K562 (cell line): ENCODE data around the gene LGALS3BP. TPM values are rescaled to one million over a fixed set of nuclear protein-coding genes. Genes with fewer than 3 reads are reported as not detected.

Experiments used
- CAMTA2 ChIP-seq: fragments of 250-450 bp; sonication (Bioruptor Pico); conservative IDR thresholded peaks from 2 replicates; pipeline ENCODE4 v1.5.1; 2022
- EP400 ChIP-seq: fragments of 450-650 bp; IDR thresholded peaks from 2 replicates; pipeline ENCODE4 v1.6.1; 2017; ENCODE audit warnings: antibody characterized with exemption, mild to moderate bottlenecking, moderate library complexity
- ESRRA ChIP-seq: fragments of 450-650 bp; IDR thresholded peaks from 2 replicates; pipeline ENCODE4 v1.6.1; 2014; ENCODE audit warnings: low read depth, mild to moderate bottlenecking, moderate library complexity, borderline replicate concordance
- KDM1A ChIP-seq, 2 experiments: fragments of 450-650 bp; IDR thresholded peaks; 2 replicates each; pipeline ENCODE4 v1.6.1; 2016; ENCODE audit warnings: mild to moderate bottlenecking in 2 of 2
- MTA1 ChIP-seq: fragments of 450-650 bp; IDR thresholded peaks from 2 replicates; pipeline ENCODE4 v1.6.1; 2017; ENCODE audit warnings: borderline replicate concordance
- NFIC ChIP-seq: fragments of 450-650 bp; IDR thresholded peaks from 2 replicates; pipeline ENCODE4 v1.6.1; 2017; ENCODE audit warnings: mild to moderate bottlenecking, inconsistent platforms
- NRF1 ChIP-seq, 2 experiments: fragments of 450-650 bp; IDR thresholded peaks in 1 of 2; conservative IDR thresholded peaks in 1 of 2; 2 replicates each; pipeline ENCODE4 v1.6.1; 2014; ENCODE audit warnings: mild to moderate bottlenecking in 2 of 2
- PHF21A ChIP-seq: fragments of 450-650 bp; IDR thresholded peaks from 2 replicates; pipeline ENCODE4 v1.6.1; 2017; ENCODE audit warnings: low read depth, borderline replicate concordance
- POLR2G ChIP-seq: fragments of 200-400 bp; formaldehyde crosslinking; IDR thresholded peaks from 2 replicates; pipeline ENCODE4 v1.6.1; 2017; ENCODE audit warnings: low read depth, mild to moderate bottlenecking, antibody characterized with exemption, low read length, moderate library complexity
- RBM22 ChIP-seq: fragments of 200-400 bp; formaldehyde crosslinking; IDR thresholded peaks from 2 replicates; pipeline ENCODE4 v1.6.1; 2018; ENCODE audit warnings: low read length, low read depth; ENCODE audit not compliant: poor library complexity, severe bottlenecking
- SMARCA4 ChIP-seq: fragments of 450-650 bp; IDR thresholded peaks from 2 replicates; pipeline ENCODE4 v1.6.1; 2016
- ZNF311 ChIP-seq: fragments of 250-450 bp; sonication (Bioruptor Pico); IDR thresholded peaks from 2 replicates; pipeline ENCODE4 v1.4.0; 2020; ENCODE audit warnings: mild to moderate bottlenecking, moderate library complexity
- ZNF408 ChIP-seq: fragments of 250-450 bp; sonication (Bioruptor Pico); IDR thresholded peaks from 2 replicates; pipeline ENCODE4 v1.4.0; 2020; ENCODE audit warnings: low read depth, mild to moderate bottlenecking, moderate library complexity
- polyA plus RNA-seq, 8 experiments: library from polyadenylated mRNA; depleted of rRNA in 4 of 8; stranded (reverse) in 5 of 8; unstranded in 3 of 8; fragments of >200 nt; fragmentation: Nextera tagmentation in 2 of 8; fragmentation: Illumina TruSeq in 1 of 8; extraction: Ambion mirVana in 2 of 8; extraction: Trizol in 1 of 8; gene quantifications; 2 replicates each; pipeline versions ENCODE4 v1.2.1 to v1.2.3, GENCODE V29; 2011 to 2014; ENCODE audit warnings: inconsistent platforms in 1 of 8, missing spikeins in 1 of 8
- total RNA-seq, 7 experiments: library from RNA; depleted of rRNA in 6 of 7; stranded (reverse); fragments of >200 nt in 6 of 7; fragmentation: Illumina TruSeq in 2 of 7; extraction: Trizol in 2 of 7; gene quantifications; 2 replicates each; pipeline versions ENCODE4 v1.2.1 to v1.2.3, GENCODE V29; 2011 to 2021; ENCODE audit warnings: low replicate concordance in 1 of 7
- TF ChIP-seq, protein P1 (sequence below): fragments of 250-450 bp; sonication (Bioruptor Pico); IDR thresholded peaks from 2 replicates; pipeline ENCODE4 v1.4.0; 2020; ENCODE audit warnings: borderline replicate concordance
- TF ChIP-seq, protein P2 (sequence below): fragments of 450-650 bp; IDR thresholded peaks from 2 replicates; pipeline ENCODE4 v1.6.1; 2016; ENCODE audit warnings: low read depth
- TF ChIP-seq, protein P3 (sequence below): fragments of 450-650 bp; IDR thresholded peaks from 2 replicates; pipeline ENCODE4 v1.7.1; 2018; ENCODE audit warnings: mild to moderate bottlenecking, low read depth; ENCODE audit not compliant: partially characterized antibody

LGALS3BP gene
- total and polyA plus RNA-seq, 9 of the 15 experiments (the other 6 are each of a cell fraction or from before 2014, with no cell fraction given): 0.39 to 5.3 (median 3.2) TPM

DNA sequence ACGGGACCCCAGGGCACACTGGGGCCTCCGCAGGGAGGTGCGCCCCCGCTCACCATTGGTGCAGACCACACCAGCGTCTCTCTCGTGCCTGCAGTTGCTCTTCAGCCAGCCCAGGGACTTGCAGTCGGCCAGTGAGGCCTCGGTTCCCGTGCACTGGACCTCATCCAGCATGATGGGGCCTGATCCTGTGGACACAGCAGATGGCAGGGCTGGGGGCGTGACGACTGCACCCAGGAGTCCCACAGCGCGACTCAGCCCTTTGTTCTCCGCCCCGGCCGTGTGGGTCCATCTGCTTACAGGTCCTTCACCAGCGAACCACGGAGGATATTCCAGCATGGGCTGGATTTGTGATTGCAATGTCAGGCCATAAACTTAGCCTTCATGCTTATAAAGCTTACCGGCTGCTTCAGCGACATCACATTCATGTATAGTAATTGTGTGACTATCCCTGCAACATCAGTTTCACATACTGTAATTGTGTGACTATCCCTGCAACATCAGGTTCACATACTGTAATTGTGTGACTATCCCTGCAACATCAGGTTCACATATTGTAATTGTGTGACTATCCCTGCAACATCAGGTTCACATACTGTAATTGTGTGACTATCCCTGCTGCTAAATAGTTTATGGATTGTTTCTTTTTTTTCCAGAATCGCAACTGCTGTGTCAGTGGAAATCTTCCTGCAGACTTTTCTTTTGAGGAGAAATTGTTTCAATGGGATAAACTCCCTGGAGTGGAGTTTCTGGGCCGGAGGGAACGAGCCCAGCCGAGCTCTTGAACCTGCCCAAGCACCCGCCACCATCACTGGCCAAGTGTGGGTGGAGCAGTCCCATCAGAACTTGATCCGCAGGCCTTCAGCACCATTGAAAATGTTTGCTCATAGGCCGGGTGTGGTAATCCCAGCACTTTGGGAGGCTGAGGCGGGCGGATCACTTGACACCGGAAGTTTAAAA lies 4.8 kb downstream of the LGALS3BP start (continued):
- TF ChIP-seq ESRRA (no peak), NRF1 (conservative IDR thresholded peaks at IDR 0.05 in 1 of 2, IDR thresholded peaks at IDR 0.05 in 1 of 2) (no peak), NFIC (no peak), ZNF408 (no peak), EP400 (no peak), CAMTA2 (CRISPR knock-in tag) (no peak), POLR2G (no peak), RBM22 (no peak), SMARCA4 (no peak), ZNF311 (CRISPR knock-in tag) (no peak), PHF21A (no peak), KDM1A (IDR thresholded peaks at IDR 0.05) (no peak), MTA1 (no peak)
- TF ChIP-seq, protein P1, sequence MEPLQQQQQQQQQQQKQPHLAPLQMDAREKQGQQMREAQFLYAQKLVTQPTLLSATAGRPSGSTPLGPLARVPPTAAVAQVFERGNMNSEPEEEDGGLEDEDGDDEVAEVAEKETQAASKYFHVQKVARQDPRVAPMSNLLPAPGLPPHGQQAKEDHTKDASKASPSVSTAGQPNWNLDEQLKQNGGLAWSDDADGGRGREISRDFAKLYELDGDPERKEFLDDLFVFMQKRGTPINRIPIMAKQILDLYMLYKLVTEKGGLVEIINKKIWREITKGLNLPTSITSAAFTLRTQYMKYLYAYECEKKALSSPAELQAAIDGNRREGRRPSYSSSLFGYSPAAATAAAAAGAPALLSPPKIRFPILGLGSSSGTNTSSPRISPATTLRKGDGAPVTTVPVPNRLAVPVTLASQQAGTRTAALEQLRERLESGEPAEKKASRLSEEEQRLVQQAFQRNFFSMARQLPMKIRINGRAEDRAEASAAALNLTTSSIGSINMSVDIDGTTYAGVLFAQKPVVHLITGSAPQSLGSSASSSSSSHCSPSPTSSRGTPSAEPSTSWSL (CRISPR knock-in tag): no peak
- TF ChIP-seq, protein P2, sequence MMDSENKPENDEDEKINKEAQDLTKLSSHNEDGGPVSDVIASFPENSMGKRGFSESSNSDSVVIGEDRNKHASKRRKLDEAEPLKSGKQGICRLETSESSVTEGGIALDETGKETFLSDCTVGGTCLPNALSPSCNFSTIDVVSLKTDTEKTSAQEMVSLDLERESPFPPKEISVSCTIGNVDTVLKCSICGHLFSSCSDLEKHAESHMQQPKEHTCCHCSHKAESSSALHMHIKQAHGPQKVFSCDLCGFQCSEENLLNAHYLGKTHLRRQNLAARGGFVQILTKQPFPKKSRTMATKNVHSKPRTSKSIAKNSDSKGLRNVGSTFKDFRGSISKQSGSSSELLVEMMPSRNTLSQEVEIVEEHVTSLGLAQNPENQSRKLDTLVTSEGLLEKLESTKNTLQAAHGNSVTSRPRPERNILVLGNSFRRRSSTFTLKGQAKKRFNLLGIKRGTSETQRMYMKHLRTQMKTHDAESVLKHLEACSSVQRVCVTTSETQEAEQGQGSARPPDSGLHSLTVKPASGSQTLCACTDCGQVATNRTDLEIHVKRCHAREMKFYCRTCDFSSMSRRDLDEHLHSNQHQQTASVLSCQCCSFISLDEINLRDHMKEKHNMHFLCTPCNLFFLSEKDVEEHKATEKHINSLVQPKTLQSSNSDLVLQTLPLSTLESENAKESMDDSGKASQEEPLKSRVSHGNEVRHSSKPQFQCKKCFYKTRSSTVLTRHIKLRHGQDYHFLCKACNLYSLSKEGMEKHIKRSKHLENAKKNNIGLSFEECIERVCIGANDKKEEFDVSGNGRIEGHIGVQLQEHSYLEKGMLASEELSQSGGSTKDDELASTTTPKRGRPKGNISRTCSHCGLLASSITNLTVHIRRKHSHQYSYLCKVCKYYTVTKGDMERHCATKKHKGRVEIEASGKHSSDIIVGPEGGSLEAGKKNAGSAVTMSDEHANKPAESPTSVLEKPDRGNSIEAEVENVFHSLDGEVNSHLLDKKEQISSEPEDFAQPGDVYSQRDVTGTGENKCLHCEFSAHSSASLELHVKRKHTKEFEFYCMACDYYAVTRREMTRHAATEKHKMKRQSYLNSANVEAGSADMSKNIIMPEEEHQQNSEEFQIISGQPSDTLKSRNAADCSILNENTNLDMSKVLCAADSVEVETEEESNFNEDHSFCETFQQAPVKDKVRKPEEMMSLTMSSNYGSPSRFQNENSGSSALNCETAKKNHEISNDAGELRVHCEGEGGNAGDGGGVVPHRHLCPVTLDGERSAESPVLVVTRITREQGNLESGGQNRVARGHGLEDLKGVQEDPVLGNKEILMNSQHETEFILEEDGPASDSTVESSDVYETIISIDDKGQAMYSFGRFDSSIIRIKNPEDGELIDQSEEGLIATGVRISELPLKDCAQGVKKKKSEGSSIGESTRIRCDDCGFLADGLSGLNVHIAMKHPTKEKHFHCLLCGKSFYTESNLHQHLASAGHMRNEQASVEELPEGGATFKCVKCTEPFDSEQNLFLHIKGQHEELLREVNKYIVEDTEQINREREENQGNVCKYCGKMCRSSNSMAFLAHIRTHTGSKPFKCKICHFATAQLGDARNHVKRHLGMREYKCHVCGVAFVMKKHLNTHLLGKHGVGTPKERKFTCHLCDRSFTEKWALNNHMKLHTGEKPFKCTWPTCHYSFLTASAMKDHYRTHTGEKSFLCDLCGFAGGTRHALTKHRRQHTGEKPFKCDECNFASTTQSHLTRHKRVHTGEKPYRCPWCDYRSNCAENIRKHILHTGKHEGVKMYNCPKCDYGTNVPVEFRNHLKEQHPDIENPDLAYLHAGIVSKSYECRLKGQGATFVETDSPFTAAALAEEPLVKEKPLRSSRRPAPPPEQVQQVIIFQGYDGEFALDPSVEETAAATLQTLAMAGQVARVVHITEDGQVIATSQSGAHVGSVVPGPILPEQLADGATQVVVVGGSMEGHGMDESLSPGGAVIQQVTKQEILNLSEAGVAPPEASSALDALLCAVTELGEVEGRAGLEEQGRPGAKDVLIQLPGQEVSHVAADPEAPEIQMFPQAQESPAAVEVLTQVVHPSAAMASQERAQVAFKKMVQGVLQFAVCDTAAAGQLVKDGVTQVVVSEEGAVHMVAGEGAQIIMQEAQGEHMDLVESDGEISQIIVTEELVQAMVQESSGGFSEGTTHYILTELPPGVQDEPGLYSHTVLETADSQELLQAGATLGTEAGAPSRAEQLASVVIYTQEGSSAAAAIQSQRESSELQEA: no peak
- TF ChIP-seq, protein P3, sequence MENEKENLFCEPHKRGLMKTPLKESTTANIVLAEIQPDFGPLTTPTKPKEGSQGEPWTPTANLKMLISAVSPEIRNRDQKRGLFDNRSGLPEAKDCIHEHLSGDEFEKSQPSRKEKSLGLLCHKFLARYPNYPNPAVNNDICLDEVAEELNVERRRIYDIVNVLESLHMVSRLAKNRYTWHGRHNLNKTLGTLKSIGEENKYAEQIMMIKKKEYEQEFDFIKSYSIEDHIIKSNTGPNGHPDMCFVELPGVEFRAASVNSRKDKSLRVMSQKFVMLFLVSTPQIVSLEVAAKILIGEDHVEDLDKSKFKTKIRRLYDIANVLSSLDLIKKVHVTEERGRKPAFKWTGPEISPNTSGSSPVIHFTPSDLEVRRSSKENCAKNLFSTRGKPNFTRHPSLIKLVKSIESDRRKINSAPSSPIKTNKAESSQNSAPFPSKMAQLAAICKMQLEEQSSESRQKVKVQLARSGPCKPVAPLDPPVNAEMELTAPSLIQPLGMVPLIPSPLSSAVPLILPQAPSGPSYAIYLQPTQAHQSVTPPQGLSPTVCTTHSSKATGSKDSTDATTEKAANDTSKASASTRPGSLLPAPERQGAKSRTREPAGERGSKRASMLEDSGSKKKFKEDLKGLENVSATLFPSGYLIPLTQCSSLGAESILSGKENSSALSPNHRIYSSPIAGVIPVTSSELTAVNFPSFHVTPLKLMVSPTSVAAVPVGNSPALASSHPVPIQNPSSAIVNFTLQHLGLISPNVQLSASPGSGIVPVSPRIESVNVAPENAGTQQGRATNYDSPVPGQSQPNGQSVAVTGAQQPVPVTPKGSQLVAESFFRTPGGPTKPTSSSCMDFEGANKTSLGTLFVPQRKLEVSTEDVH: no peak
